ENCODE data around the gene VIPR2.
"Not testable (repeated sequence)": the region's sequence is repeated elsewhere in the genome, so short reads cannot be mapped to it uniquely, and the experiment has no call there.

Gene VIPR2

GRCh38 chr7:159088016-159088865, 56.4 kb downstream of the VIPR2 start:
- DNase-seq = no peak

DNA sequence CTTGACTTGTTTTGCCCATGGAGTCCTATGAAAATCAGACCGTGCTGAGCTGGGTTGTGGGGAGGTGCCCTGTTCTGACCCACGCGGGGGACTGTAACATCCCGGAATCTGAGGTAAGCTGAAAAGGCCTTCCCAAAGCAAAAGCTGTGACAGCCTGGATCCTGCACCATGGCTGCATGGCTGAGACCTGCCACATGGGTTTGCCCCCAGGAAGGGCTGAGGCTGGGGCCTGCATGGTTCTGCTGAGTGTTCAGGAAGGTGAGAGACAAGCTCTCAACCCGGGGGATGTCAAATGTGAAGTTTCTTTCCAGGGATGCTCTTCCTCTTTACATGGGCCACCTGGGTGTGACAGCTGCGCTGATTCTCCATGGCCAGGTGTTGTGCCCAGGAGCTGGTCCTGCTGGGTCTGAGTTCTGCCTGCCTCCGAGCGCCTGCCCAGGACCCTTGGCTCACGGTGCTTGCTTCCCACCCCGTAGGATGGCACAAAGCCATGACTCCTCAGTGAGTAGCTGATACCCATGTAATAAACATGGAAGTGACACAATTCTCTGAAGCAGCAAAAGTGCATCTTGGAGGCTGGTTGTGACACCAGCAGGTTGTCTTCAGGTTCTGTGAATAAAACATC, 58.3 kb downstream of the VIPR2 start:
- DNase-seq = no peak

DNA sequence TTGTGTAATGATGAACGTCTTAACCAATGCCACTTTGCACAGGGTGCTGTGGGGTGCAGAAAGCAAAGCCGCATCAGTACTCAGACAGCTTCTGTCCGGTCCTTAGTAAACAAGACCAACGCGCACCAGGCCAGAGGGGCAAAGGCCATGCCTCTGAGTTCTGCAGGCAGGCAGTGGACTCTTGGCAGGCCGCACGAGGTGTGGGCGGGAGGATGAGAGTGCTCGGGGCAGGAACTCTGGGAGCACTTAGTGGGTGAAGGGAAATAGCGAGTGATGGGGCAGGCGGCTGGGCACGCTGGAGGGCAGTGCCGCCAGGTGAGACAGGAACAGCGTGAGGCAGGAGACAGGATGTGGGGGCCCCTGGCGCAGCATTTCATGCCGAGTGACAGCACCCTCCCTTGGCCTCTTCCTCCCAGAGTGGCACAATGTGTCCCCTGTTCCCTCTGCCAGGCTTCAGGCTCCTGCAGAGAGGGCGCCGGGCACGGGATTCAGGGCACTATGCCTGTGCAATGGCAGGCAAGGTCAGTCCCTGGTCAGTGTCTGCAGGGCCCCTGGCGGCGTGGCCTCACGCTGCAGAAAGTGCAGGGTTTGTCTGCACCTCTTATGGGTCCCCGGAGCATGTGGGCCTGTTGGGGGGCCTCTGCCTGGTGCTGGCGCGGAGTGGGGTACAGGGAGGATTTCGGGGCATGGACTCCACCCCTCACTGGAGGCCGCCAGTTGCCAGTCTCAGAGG, 60.4 kb downstream of the VIPR2 start:
- no peak for DNase-seq

GRCh38 chr7:159083698-159084068, 61.0 kb downstream of the VIPR2 start:
- DNase-seq = no peak

GRCh38 chr7:159083001-159083697, 61.5 kb downstream of the VIPR2 start:
- no peak for DNase-seq

GRCh38 chr7:159082075-159082474, 62.6 kb downstream of the VIPR2 start:
- not testable (repeated sequence) for DNase-seq

DNA sequence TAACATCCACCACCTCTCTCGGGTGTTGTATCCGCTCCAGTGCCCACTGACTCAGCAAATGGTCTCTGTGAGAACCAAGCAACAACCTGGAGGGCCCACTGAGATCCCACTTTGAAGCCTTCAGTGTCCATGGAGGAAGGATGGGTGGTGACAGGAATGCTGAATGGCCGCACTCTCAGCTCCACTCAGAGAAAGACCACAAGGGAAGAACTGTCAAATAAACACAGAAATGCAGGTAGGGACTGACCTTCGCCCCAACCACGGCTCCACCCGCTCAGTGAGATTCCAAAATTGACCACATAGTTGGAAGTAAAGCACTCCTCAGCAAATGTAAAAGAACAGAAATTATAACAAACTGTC, 65.8 kb downstream of the VIPR2 start:
- no peak for DNase-seq

DNA sequence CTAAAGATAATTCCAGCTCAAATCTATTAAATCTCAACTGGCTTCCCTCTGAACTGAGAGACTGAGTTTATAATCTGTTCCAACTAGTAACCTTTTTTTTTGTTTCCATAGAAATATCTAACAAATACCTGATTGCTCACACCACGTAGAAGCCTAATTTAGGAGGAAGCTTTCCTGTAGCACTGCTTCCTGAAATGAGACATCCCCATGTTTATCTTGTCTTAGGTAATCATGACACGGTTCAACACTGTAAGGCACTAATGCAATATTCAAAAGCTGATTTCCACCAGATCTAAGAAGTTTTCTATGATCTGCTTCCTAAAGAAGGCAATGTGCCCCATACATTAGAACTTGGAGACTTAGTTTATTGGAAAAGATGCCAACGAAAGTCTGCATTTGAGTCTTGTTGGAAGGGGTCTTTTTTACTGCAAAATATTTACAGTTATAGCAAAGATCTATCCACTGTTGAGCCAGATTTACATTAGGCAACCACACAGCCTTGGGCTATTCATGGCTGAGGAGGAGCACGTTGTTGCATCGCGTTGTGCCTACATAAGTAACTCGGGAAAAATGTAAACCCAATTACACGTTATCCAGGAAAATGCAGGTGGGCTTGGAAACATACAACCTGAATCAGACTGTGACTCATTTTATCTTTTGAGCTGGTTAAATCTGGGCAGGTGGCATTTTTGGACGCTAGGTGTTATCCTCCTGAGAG, 66.3 kb downstream of the VIPR2 start:
- no peak for DNase-seq

DNA sequence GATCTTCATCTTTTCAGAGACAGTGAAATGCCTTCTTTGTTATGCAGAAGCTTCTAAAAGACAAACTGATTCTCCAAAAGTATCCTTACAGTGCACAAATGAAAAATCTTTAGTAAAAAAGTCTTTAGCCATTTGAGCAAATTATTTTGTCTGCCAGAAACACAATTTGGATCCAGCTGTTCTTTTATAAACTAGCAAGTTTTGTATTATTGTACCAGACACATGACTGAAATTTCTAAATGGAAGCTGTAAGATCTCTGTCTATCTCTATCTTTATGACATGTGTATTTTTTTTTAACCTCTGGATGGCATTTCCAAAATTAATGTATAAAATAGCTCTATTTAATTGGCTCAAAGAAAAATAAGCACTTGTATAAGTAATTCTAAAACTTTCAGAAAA, 68.3 kb downstream of the VIPR2 start:
- no peak for DNase-seq

- DNase-seq = no peak
Observed at GRCh38 chr7:159075563-159076238, 69.0 kb downstream of the VIPR2 start.

DNA sequence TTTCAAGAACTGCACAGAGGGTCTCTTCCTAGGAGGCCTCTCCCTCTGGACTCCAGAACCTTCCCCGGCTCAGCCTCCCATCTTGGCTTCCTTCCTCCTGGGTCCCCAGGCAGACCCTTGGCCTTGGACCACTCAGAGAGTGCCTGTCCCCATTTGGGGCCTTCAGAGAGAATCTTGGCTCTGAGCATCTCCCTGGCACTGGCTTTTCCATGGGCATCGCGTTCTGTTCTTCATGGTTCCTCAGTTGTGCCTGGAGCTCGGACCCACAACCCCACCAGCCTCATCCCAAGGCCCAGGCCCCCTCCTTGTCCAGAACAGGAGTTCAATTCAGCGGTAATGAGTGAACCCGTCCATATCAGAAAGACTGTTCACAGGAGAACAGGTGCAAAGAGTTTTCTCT, 73.4 kb downstream of the VIPR2 start:
- DNase-seq = no peak

- no peak for DNase-seq
Observed at GRCh38 chr7:159070431-159071148, 74.1 kb downstream of the VIPR2 start.

GRCh38 chr7:159068893-159069448, 75.7 kb downstream of the VIPR2 start:
- no peak for DNase-seq

DNA sequence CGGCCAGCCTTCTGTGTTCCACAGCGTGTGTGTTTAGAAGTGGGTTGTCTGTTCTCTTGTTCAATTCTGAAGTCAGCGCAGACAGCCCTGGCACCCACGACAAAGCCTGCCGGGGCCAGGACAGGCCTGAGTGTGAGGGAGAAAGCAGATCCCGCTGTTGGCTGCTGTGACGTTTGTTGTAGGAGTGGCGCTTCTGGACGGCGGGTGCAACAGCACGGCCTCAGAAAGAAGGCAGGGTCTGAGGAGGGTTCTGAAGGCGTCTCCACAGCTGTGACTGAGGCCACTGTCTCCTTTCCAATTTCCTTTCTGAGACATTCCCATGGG, 76.2 kb downstream of the VIPR2 start:
- no peak for DNase-seq

- no peak for DNase-seq
Observed at GRCh38 chr7:159067576-159068487, 76.8 kb downstream of the VIPR2 start.

- no peak for DNase-seq
Observed at GRCh38 chr7:159066816-159067575, 77.7 kb downstream of the VIPR2 start.

DNA sequence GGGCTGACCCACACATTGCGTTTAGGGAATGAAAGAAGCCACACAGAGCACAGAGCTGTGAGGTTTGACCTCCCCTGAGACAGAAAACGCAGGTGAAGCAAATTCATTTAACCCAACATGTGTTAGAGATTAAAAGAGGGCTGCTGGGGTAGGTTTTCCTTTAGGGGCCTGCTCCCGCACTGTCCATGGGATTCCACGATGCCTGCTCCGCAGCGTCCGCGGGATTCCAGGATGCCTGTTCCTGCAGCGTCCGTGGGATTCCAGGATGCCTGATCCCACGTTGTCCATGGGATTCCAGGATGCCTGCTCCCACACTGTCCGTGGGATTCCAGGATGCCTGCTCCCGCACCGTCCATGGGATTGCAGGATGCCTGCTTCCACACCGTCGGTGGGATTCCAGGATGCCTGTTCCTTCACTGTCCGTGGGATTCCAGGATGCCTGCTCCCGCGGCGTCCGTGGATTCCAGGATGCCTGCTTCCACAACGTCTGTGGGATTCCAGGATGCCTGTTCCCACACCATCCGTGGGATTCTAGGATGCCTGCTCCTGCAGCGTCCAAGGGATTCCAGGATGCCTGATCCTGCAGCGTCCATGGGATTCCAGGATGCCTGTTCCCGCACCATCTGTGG, 78.7 kb downstream of the VIPR2 start:
- DNase-seq = no peak

DNA sequence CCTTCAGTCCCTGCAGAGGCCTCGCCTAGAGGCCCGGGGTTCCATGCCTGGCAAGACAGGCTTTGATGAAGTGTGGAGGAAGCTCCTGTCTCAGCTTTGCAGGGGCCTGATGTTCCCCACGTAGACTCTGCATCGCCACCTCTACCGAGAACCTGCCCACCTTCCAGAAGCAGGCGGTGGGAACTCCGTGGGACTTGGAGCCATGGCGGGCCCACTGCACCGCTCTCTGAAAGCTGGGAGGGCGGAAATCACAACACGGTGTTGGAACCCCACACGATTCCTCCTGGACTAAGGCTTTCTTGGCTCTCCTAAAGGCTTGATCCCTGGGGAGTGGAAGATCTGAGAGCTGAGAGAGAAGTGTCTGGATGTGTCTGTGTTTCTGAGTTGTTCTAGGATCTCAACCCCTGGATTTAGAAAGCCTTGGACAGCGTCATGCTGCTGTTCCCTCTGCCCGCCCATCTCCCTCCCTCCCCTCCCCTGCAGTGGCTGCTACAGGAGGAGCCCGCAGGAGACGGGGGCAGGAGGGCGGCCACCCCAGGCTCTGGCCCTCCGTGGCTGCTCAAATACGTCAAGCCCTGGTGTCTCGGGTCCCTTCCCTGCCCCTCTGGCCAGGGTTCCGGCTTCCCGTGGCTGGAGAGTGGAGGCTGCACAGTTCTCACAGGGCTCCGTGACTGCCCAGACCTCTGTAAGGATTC, 79.7 kb downstream of the VIPR2 start:
- no peak for DNase-seq
